Fibroblast of the aortic adventitia (primary cell): ENCODE data around the gene RIPK3. TPM values are rescaled to one million over a fixed set of nuclear protein-coding genes. Genes with fewer than 3 reads are reported as not detected.

Source experiments
- DNase-seq: peaks from one replicate; pipeline ENCODE4 v3.0.0-alpha.2; 2010; ENCODE audit warnings: low read depth
- H3K4me3 ChIP-seq: 2 replicates; pipeline ENCODE4 v1.5.1; 2011; ENCODE audit warnings: low read depth, mild to moderate bottlenecking, control low read depth, low read length, moderate library complexity
- small RNA-seq: library from RNA; depleted of rRNA; stranded (forward); fragments of <200 nt; gene quantifications from one replicate; pipeline ENCODE3, GENCODE V24; 2012
- total RNA-seq: library from RNA; depleted of rRNA; stranded (reverse); fragments of >200 nt; gene quantifications from 2 replicates; pipeline ENCODE4 v1.2.3, GENCODE V29; 2012; ENCODE audit warnings: low replicate concordance
- TF ChIP-seq, protein P1 (sequence below): IDR thresholded peaks from 2 replicates; pipeline ENCODE4 v1.5.1; 2011; ENCODE audit warnings: mild to moderate bottlenecking, low read length, control low read depth, inconsistent platforms; ENCODE audit not compliant: insufficient read depth

RIPK3 gene
- total RNA-seq, 1 donor: 0.99 TPM

DNA sequence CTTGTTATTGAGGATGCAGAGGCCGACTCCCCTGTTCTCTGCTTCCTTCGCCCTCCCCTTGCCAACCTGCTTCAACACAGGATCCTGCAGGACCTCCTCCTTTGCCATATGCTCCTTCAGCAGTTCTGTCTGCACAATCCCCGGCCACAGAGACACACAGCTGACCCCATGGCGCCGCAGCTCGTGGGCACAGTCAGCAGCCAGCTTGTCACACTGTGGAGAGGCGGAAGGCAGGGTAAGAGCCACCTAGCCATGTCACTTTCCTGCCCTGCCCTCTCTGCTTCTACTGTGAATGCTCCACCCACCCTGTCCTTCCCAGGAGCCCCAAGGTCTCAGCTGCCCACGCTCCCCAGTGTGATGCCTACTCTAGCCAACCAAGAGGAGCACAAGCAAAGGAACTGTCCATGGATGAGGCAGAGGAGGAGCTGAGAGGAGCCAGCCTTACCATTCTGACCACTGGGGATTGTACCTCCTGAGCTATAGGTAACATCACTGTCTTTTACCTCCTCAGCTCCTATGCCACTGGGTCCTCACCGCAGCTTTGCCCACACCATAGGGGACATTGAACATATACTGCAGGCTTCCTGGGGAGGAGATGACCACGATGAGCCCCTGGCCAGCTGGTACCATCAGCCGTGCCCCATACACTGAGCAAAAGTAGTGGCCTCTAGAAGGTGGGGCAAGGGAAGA, 47.5 kb downstream of the RIPK3 start:
- no peak overlapping the region for H3K4me3 ChIP-seq
- no peak for DNase-seq
- TF ChIP-seq, protein P1, sequence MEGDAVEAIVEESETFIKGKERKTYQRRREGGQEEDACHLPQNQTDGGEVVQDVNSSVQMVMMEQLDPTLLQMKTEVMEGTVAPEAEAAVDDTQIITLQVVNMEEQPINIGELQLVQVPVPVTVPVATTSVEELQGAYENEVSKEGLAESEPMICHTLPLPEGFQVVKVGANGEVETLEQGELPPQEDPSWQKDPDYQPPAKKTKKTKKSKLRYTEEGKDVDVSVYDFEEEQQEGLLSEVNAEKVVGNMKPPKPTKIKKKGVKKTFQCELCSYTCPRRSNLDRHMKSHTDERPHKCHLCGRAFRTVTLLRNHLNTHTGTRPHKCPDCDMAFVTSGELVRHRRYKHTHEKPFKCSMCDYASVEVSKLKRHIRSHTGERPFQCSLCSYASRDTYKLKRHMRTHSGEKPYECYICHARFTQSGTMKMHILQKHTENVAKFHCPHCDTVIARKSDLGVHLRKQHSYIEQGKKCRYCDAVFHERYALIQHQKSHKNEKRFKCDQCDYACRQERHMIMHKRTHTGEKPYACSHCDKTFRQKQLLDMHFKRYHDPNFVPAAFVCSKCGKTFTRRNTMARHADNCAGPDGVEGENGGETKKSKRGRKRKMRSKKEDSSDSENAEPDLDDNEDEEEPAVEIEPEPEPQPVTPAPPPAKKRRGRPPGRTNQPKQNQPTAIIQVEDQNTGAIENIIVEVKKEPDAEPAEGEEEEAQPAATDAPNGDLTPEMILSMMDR: no peak

DNA sequence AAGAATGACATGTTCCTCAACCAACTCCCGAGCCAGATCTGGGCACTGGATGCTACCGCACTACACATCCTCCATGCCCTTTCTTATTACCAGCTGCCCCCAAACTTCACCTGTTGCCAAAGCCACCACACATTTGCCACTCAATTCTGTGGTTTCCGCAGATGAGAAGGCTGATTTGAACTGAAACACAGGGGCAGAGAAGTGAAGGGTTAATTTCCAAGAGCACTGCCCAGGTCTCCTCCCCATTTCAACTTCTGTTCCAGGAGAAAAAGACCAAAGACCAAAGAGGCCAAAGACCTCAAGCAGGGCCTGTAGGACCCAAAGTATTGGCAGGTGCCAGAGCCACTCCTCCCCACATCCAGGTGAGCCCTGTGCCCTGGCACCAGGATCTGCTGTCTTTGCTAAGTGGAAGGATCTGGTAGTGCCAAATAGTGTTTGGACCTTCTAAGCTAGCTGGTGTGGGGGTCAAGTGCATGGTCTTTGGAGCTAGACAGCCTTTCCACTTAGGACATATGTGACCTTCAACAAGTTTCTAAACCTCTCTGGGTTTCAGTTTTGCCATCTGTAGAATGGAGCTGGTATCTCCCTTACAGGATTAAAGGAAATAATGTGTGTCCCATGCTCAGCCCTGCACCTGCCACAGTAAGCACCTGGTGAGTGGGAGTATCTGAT, 48.2 kb downstream of the RIPK3 start:
- no peak overlapping the region for H3K4me3 ChIP-seq
- TF ChIP-seq, protein P1: no peak
- DNase-seq: no peak

DNA sequence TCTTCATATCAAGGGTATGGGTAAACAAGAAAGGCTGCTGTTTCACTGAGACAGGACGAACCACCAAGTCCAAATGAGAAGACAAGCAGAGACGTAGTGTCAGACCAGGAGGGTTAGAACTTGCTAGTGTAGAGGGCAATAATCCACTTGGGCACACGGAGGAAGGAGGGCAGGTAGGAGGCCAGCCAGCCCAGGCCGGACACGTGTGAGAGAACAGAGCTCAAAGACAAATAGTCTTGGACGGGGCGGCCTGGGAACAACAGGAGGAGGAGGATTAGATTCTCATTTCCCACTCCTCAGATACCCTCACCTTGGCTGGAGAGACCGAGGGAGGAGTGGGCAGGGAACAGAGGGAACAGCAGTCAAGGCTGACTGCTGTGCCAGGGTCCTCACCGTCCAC, 49.0 kb downstream of the RIPK3 start:
- TF ChIP-seq, protein P1: no peak
- H3K4me3 ChIP-seq: no peak overlapping the region
- no peak for DNase-seq

DNA sequence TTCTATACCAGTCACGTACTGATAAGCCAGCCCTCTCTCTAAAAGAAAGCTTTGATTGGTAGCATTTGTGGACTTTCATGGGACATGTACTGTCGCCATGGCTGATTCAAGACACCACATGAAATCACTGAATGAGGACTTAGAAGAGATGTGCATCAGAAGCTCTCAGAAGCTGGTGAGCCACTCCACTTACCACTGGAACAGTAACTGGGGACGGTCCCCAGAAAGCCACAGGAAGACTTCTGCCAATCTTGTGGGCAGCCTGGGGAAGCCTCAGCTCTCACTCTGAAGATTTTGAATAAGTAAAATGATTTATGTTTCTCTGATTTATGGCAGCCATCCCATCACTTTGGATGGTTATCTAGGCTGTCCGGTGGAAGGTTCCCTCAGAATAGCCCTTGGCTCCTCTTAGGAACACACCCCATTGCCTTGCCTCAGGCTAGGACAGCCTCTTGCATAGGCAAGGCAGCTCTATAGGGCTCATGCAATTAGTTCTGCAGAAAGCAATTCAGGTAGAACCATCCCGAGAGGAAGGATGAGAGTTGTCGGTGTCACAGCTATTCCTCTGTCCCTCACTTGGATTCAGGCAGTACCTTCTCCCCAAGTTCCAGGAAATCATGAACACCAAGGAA, 50.0 kb downstream of the RIPK3 start:
- TF ChIP-seq, protein P1: no peak
- no peak overlapping the region for H3K4me3 ChIP-seq

DNA sequence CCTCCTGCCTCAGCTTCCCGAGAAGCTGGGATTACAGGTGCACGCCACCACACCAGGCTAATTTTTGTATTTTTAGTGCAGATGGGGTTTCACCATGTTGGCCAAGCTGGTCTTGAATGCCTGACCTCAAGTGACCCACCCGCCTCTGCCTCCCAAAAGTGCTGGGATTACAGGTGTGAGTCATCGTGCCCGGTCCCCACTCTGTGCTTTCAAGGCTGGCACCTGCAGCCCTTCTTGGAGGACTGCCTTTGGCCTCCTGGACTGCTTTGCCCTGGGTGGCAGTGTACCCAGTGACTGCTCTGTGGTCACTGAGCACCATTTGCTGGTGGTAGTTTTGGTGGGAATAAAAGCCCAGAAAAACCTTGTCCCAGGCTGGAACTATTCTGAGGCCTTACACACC, 52.8 kb downstream of the RIPK3 start:
- DNase-seq: no peak
- H3K4me3 ChIP-seq: no peak overlapping the region
- TF ChIP-seq, protein P1: no peak

More for the DNA sequence above, 50.0 kb downstream of the RIPK3 start:
- no peak for DNase-seq

Small RNA genes lying within 50 kb of the gene (small RNA-seq; reads per million reads assigned to genes)
- not detected for gene RF00026

Other genes starting within 250 kb of the RIPK3 start
- 20.1 and 36.5 TPM in 2 replicates for gene PCK2, start 245.7 kb downstream of the RIPK3 start, total RNA-seq
- 44.6 and 85.3 TPM in 2 replicates for gene DCAF11, start 225.2 kb downstream of the RIPK3 start, total RNA-seq
- gene NRL, start 225.0 kb downstream of the RIPK3 start, total RNA-seq: 0.90 and 4.1 TPM in 2 replicates
- 0.18 TPM in 1 of 2 replicates, not detected in the other for gene FITM1, start 209.3 kb downstream of the RIPK3 start, total RNA-seq
- gene PSME1, start 203.8 kb downstream of the RIPK3 start, total RNA-seq: 84.8 and 117 TPM in 2 replicates
- gene EMC9, start 198.4 kb downstream of the RIPK3 start, total RNA-seq: 3.8 and 11.9 TPM in 2 replicates
- 33.4 and 78.3 TPM in 2 replicates for gene PSME2, start 193.4 kb downstream of the RIPK3 start, total RNA-seq
- 51.1 and 165 TPM in 2 replicates for gene RNF31, start 192.5 kb downstream of the RIPK3 start, total RNA-seq
- gene IRF9, start 178.7 kb downstream of the RIPK3 start, total RNA-seq: 43.8 and 63.1 TPM in 2 replicates
- gene REC8, start 167.9 kb downstream of the RIPK3 start, total RNA-seq: 1.9 and 4.2 TPM in 2 replicates
- gene IPO4, start 151.2 kb downstream of the RIPK3 start, total RNA-seq: 44.0 and 52.0 TPM in 2 replicates
- 50.9 and 73.9 TPM in 2 replicates for gene TM9SF1, start 144.6 kb downstream of the RIPK3 start, total RNA-seq
- 0.27 TPM in 1 of 2 replicates, not detected in the other for gene TSSK4, start 134.3 kb downstream of the RIPK3 start, total RNA-seq
- gene CHMP4A, start 126.5 kb downstream of the RIPK3 start, total RNA-seq: 70.7 and 159 TPM in 2 replicates
- gene MDP1, start 123.9 kb downstream of the RIPK3 start, total RNA-seq: 11.8 and 23.2 TPM in 2 replicates
- gene NEDD8, start 107.6 kb downstream of the RIPK3 start, total RNA-seq: 38.8 and 136 TPM in 2 replicates
- 53.6 and 207 TPM in 2 replicates for gene GMPR2, start 107.1 kb downstream of the RIPK3 start, total RNA-seq
- gene TINF2, start 97.4 kb downstream of the RIPK3 start, total RNA-seq: 53.0 and 60.5 TPM in 2 replicates
- 0.36 and 6.1 TPM in 2 replicates for gene TGM1, start 76.8 kb downstream of the RIPK3 start, total RNA-seq
- 21.2 and 26.7 TPM in 2 replicates for gene RABGGTA, start 68.4 kb downstream of the RIPK3 start, total RNA-seq
- gene DHRS1, start 40.2 kb downstream of the RIPK3 start, total RNA-seq: 8.7 and 20.7 TPM in 2 replicates
- 16.4 and 19.6 TPM in 2 replicates for gene NOP9, start 40.1 kb downstream of the RIPK3 start, total RNA-seq
- gene CIDEB, start 32.0 kb downstream of the RIPK3 start, total RNA-seq: 1.9 and 4.2 TPM in 2 replicates
- gene LTB4R2, start 29.9 kb downstream of the RIPK3 start, total RNA-seq: 3.5 and 18.6 TPM in 2 replicates
- gene LTB4R, start 28.5 kb downstream of the RIPK3 start, total RNA-seq: 0.98 and 1.5 TPM in 2 replicates
- gene ADCY4, start 4.9 kb downstream of the RIPK3 start, total RNA-seq: 1.2 and 6.3 TPM in 2 replicates
- gene NFATC4, start 28.2 kb upstream of the RIPK3 start, total RNA-seq: 77.9 and 221 TPM in 2 replicates
- gene NYNRIN, start 59.0 kb upstream of the RIPK3 start, total RNA-seq: 14.1 and 45.1 TPM in 2 replicates
- 5.9 and 6.2 TPM in 2 replicates for gene CBLN3, start 89.7 kb upstream of the RIPK3 start, total RNA-seq
- gene KHNYN, start 90.0 kb upstream of the RIPK3 start, total RNA-seq: 37.1 and 39.8 TPM in 2 replicates
- 12.6 and 13.7 TPM in 2 replicates for gene SDR39U1, start 102.8 kb upstream of the RIPK3 start, total RNA-seq
- not detected in 2 replicates for gene CMA1, start 168.3 kb upstream of the RIPK3 start, total RNA-seq
- gene CTSG, start 236.3 kb upstream of the RIPK3 start, total RNA-seq: not detected in 2 replicates